ENCODE data around the gene LAMA5.

The LAMA5 gene

GRCh38 chr20:62299666-62300236 lies 67.4 kb downstream of the LAMA5 start:
- H3K4me3 ChIP-seq (ENCODE audit: low read depth, low read length): no peak overlapping the region
- TF ChIP-seq, protein P1, sequence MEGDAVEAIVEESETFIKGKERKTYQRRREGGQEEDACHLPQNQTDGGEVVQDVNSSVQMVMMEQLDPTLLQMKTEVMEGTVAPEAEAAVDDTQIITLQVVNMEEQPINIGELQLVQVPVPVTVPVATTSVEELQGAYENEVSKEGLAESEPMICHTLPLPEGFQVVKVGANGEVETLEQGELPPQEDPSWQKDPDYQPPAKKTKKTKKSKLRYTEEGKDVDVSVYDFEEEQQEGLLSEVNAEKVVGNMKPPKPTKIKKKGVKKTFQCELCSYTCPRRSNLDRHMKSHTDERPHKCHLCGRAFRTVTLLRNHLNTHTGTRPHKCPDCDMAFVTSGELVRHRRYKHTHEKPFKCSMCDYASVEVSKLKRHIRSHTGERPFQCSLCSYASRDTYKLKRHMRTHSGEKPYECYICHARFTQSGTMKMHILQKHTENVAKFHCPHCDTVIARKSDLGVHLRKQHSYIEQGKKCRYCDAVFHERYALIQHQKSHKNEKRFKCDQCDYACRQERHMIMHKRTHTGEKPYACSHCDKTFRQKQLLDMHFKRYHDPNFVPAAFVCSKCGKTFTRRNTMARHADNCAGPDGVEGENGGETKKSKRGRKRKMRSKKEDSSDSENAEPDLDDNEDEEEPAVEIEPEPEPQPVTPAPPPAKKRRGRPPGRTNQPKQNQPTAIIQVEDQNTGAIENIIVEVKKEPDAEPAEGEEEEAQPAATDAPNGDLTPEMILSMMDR (IDR thresholded peaks at IDR 0.05; ENCODE audit: low read depth, low read length, missing control alignments): no peak
- no peak for DNase-seq (ENCODE audit: low read depth)
- in situ Hi-C loops (cut with HindIII; ENCODE audit: low sequenced_read_pairs): loop anchor here (25.0 kb wide), 1 partner anchor 88 kb away; the partner anchor contains the start of gene RPS21

DNA sequence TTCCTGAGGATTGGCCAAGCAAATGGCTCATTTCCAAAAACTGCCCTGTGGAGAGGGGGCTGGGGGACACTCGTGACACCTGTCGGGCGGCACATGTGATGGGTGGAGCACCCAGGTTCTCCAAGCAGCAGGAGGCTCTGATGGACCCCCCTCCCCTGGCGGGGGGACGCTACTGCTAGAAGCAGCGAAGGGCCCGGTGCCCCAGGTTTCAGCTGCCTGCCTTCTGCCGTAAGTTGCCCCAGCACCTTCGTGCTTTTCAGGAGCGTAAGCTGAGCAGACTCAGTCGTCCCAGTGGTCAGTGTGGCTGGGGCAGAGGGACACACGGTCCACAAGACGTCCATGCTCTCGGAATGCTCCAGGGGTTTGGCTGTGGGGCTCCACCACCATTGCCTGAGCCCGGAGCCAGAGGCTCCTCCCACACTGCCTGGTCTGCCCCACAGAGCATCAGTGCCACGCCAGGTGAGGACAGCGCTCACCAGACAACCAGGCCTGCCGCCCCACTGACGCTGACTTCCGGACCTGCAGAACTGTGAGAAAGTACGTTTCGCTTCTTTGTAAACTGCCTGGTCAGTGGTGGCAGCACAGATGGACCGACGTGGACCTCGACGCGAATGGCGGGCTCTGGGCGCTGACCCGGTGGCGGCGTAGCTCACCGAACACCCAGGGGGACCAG lies 68.4 kb downstream of the LAMA5 start:
- no peak for DNase-seq (ENCODE audit: low read depth)
- TF ChIP-seq, protein P1 (IDR thresholded peaks at IDR 0.05; ENCODE audit: low read depth, low read length, missing control alignments): no peak
- in situ Hi-C loops (cut with HindIII; ENCODE audit: low sequenced_read_pairs): loop anchor here (25.0 kb wide), 1 partner anchor 89 kb away; the partner anchor contains the start of gene RPS21
- no peak overlapping the region for H3K4me3 ChIP-seq (ENCODE audit: low read depth, low read length)

DNA sequence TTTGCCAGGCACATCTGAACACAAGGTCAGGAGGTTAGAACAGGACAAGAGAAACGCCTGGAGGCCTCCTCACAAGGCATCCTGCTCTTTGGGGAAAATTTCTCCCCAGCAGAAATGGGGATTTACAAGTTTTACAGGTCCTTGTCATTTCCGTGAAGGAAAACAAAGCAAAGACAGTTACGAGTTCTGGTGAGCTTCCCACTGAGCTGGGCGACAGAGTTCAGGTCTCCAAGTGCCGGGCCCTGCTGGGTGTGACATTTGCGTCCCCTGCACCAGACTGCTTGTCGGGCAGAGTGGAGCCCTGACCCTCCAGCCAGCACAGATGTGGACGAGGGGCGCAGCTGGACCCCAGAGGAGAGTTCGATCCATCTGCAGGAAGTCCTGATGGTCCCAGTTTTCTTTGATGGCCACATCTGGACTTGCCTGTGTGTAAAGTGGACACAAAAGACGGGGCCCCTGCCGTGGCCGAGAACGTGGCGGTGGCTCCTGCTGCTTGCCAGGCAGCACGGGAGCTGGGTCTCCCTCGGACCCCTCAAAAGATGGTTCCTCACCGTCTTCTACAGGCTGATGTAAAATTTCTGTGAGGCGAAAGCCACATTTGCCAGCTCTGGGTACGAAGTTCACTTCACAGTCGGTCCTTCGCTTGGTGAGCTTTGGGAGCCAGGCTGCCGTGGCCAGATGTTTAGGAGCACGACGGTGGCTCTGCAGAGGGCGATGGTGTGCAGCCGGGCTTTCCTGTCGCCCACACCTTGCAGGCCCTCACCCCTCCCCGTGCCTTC lies 69.5 kb downstream of the LAMA5 start:
- DNase-seq (ENCODE audit: low read depth): no peak
- TF ChIP-seq, protein P1 (IDR thresholded peaks at IDR 0.05; ENCODE audit: low read depth, low read length, missing control alignments): no peak
- in situ Hi-C loops (cut with HindIII; ENCODE audit: low sequenced_read_pairs): loop anchor here (25.0 kb wide), 1 partner anchor 90 kb away; the partner anchor contains the start of gene RPS21
- H3K4me3 ChIP-seq (ENCODE audit: low read depth, low read length): no peak overlapping the region

DNA sequence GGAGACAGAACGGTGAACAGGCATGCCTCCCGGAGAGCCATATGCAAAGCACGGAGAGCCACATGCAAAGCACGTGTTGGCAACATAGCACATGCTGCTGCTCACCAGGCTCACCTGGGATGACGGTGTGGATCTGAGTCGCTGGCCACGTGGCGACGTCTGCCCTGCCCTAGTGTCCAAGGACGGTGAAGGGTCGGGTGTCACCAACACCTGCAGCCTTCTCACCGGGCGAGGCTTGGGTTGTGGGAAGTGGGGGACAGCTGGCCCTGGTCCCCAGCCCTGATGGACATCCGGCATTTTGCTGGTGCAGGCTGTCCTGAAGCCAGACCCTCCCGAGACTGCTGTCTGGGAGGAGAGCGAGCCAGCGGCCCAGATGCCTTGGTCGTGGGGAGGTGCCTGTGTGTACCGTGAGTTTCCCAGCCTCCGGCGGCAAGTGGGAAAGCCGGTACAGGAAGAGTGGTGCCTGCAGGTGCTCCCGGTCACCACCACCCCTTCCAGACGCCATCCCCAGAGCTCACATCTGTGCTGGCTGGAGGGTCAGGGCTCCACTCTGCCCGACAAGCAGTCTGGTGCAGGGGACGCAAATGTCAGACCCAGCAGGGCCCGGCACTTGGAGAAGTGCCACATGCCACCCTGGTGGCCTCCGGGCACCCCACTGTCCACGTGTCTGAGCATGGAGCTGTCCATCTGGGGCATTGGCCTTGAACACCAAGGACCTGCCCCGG lies 70.2 kb downstream of the LAMA5 start:
- no peak for DNase-seq (ENCODE audit: low read depth)
- TF ChIP-seq, protein P1 (IDR thresholded peaks at IDR 0.05; ENCODE audit: low read depth, low read length, missing control alignments): no peak
- no peak overlapping the region for H3K4me3 ChIP-seq (ENCODE audit: low read depth, low read length)
- in situ Hi-C loops (cut with HindIII; ENCODE audit: low sequenced_read_pairs): loop anchor here (25.0 kb wide), 1 partner anchor 90 kb away; the partner anchor contains the start of gene RPS21

GRCh38 chr20:62294516-62294915 lies 72.6 kb downstream of the LAMA5 start:
- no peak overlapping the region for H3K4me3 ChIP-seq (ENCODE audit: low read depth, low read length)
- TF ChIP-seq, protein P1 (IDR thresholded peaks at IDR 0.05; ENCODE audit: low read depth, low read length, missing control alignments): no peak
- in situ Hi-C loops (cut with HindIII; ENCODE audit: low sequenced_read_pairs): loop anchor here (25.0 kb wide), 1 partner anchor 93 kb away; the partner anchor contains the start of gene RPS21
- no peak for DNase-seq (ENCODE audit: low read depth)

GRCh38 chr20:62293946-62294345 lies 73.2 kb downstream of the LAMA5 start:
- no peak for DNase-seq (ENCODE audit: low read depth)
- in situ Hi-C loops (cut with HindIII; ENCODE audit: low sequenced_read_pairs): loop anchor here (25.0 kb wide), 1 partner anchor 93 kb away; the partner anchor contains the start of gene RPS21
- H3K4me3 ChIP-seq (ENCODE audit: low read depth, low read length): no peak overlapping the region
- TF ChIP-seq, protein P1 (IDR thresholded peaks at IDR 0.05; ENCODE audit: low read depth, low read length, missing control alignments): no peak

Data from astrocyte of the cerebellum (primary cell).